Dendritic cell treated with granulocyte-macrophage colony-stimulating factor and Interleukin-4, amounts not matched to agents 40 ng/mL and 50 ng/mL, for 4 days (primary cell): ENCODE measurements around the gene EMX2.

Source experiments
- H3K27ac Mint-ChIP-seq: one replicate; pipeline ENCODE4 v1.8.0; 2022; ENCODE audit warnings: mild to moderate bottlenecking, mixed read lengths
- H3K27me3 Mint-ChIP-seq: one replicate; pipeline ENCODE4 v1.8.0; 2022; ENCODE audit warnings: mild to moderate bottlenecking, mixed read lengths
- H3K36me3 Mint-ChIP-seq: one replicate; pipeline ENCODE4 v1.8.0; 2022; ENCODE audit warnings: low read depth, mixed read lengths
- H3K4me1 Mint-ChIP-seq: one replicate; pipeline ENCODE4 v1.8.0; 2022; ENCODE audit warnings: low read depth, mixed read lengths
- H3K4me3 Mint-ChIP-seq: one replicate; pipeline ENCODE4 v1.8.0; 2022; ENCODE audit warnings: mild to moderate bottlenecking, moderate library complexity, mixed read lengths
- H3K9me3 Mint-ChIP-seq: one replicate; pipeline ENCODE4 v1.8.0; 2022; ENCODE audit warnings: mixed read lengths
- intact Hi-C: fragments of 100-400 bp; cut with micrococcal nuclease; formaldehyde crosslinking; loops from one replicate; pipeline ENCODE4 v1.15.0; 2022

The EMX2 gene

DNA sequence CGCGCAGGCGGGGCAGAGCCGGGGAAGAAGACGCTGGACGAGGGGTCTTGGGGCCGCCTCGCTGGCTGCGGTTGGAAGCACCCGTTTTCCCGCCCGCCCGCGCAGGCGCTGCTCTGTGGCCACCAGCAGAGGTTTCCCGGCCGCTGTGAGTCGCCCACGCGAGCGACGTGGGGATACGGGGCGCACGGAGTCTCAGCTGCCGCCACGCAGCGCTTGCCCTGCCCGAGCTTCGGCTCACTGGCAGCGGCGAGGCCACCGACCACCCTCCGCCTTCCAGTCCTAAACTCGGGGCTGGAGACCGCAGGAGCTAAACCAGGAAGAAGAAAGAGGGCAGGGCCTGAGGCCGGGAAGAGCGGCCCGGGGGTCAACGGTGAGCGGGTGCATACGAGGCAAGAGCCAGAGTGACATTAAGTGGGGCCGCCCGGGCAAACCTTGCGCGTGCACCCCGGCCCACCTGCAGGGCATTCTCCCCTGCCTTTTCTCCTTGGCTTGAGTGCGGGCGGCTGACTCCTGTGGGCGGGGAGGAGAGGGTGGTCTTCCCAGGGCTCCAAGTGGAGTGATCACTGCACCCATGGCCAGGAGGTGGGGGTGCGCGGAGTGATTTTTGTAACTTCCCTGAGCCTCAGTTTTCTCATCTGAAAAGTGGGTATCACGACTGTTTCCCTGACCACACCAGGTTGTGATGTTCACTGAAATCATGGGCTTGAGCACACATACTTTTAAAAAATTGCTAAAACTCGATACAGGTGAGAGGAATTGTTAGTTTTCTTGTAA lies 7.1 kb upstream of the EMX2 start:
- H3K4me3 Mint-ChIP-seq, result peak overlapping the region; percentile 72
- peak overlapping the region; percentile 59 for H3K27ac Mint-ChIP-seq
- peaks cover 21% of the 10 kb centered on the region for H3K4me1 Mint-ChIP-seq
- intact Hi-C loops, result loop anchor here (2.0 kb wide), 1 partner anchor 705 kb away; no protein-coding TSS in a partner anchor
- H3K36me3 Mint-ChIP-seq, result no peaks in the 10 kb centered on the region
- H3K9me3 Mint-ChIP-seq, result no peaks in the 10 kb centered on the region
- H3K27me3 Mint-ChIP-seq, result peaks cover 97% of the 10 kb centered on the region

DNA sequence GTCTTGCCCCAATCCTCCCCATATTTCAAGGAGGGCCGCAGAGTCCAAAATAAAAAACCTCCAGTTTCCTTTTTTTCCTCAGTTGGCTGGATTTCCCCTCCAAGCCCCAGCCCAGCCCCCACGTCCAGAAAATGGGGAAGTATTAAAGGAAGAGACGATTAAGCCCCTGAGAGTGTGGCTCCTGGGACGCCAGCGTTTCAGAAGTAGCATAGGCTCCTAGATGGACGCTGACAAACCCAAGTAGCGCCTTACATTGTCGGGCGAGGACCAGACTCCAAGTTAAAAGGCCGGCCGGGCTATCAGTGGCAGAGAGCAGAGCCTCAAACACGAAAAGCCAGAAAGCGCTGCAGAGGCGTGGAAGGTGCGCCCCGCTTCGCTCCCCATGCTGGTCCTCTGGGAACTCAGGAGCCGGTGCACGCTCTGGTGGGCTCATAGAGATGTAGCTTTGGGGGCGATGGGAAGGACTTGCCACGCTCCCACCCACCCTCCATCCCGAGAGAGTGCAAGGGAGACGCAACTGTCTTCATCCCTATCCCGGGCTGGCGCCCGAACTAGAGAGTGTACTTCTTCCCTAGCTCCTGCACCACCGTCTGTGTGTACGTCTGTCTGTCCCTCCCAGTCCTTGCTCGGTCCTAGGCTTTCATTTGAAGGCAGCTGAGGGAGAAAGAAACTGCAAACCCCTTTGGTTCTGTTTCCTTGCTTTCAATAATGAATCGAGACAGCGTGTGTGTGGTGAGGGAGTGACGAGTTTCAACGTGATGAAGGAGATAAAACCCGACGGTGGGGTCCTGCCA lies 6.3 kb upstream of the EMX2 start:
- H3K36me3 Mint-ChIP-seq, result no peaks in the 10 kb centered on the region
- no peaks in the 10 kb centered on the region for H3K9me3 Mint-ChIP-seq
- H3K27ac Mint-ChIP-seq, result no peak overlapping the region
- intact Hi-C loops, result loop anchor here (2.0 kb wide), 1 partner anchor 705 kb away; no protein-coding TSS in a partner anchor
- H3K27me3 Mint-ChIP-seq, result peaks cover 97% of the 10 kb centered on the region
- H3K4me1 Mint-ChIP-seq, result peaks cover 21% of the 10 kb centered on the region
- H3K4me3 Mint-ChIP-seq, result no peak overlapping the region

DNA sequence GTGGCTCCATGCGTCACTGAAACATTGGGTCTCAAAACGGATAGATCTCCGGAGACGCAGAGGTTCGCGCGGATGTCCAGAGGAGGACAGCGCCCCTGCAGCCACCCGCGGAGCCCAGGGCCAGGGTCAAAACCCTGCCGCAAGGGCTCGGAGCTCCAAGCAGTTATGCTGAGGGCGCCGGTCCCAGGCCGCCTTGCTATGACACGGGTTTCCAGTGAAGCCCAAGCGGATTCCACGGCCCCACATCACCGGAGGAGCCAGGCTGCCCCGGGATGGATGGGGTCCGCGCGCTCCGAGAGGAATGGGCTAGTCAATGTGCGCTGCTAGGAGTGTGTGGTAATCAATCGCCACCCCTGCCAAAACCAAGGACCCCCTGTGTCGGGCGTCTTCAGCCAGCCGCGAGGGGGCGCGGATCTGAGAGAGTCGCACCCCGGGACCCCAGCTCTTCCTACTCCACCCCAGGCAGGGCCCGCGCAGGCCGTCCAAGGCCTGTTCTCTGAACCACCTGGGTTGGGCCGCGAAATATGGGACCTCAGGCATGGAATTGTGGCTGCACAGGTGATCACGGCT lies 5.6 kb upstream of the EMX2 start:
- Mint-ChIP-seq H3K4me1 (peaks cover 21% of the 10 kb centered on the region), H3K27me3 (peaks cover 97% of the 10 kb centered on the region), H3K9me3 (no peaks in the 10 kb centered on the region), H3K36me3 (no peaks in the 10 kb centered on the region), H3K4me3 (no peak overlapping the region), H3K27ac (no peak overlapping the region)
- intact Hi-C loops, result loop anchor here (2.0 kb wide), 1 partner anchor 704 kb away; no protein-coding TSS in a partner anchor

DNA sequence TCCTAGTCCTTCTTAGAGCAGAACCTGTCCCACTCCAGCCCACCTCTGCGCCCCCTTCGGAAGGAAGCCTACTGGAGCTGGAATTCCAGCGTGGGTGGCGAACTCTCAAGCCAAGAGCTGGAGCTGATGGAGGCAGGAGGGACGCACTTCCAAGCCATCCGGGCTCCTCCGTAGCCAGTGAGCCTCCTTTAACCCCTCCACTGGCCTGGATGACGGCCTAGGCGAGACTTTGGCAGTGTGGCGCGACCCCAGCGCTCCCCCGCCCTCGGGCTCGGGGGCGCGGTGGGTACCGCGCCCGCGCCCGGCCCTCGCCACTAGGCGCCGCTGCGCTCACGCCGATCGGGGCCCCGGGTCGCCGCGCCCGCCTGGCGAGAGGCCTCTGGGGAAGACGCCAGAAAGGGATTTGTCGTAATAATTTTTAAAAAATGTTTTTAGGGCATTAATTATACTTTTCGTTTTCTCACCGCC lies 5.1 kb upstream of the EMX2 start:
- H3K4me3 Mint-ChIP-seq, result no peak overlapping the region
- H3K27me3 Mint-ChIP-seq, result peaks cover 97% of the 10 kb centered on the region

DNA sequence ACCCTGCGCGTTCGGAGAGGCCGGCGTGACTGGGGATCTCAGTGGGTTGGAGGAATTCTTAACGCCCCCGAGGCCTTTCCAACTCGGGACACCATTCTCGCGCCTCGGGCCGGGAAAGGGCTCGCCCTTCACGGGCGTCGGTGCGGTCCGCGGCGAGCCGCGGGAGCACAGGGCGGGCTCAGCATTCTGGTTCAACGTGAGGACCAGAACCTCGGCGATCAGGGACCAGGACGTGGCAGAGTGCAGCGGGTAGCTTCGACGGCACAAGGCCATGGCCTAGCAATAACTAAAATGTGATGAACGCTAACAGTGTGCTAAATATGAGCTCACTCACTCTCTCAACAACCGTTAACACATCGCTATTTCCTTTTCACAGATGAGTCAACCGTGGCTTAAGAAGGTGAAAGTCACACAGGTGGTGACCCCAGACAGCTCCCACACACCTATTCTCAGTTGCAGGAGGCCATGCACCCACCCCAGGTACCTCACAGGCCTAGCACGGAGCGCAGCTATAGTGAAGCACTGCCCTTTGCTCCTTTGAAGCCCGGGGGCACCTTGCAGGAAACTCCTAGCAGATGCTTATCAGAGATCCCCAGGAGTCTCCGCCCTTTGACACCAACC lies 4.5 kb upstream of the EMX2 start:
- Mint-ChIP-seq H3K4me3 (no peak overlapping the region), H3K4me1 (peaks cover 21% of the 10 kb centered on the region), H3K27ac (no peak overlapping the region), H3K27me3 (peaks cover 95% of the 10 kb centered on the region), H3K9me3 (no peaks in the 10 kb centered on the region), H3K36me3 (no peaks in the 10 kb centered on the region)
- intact Hi-C loops, result loop anchor here (2.0 kb wide), 1 partner anchor 703 kb away; no protein-coding TSS in a partner anchor

More for the DNA sequence above, 5.1 kb upstream of the EMX2 start:
- Mint-ChIP-seq H3K36me3 (no peaks in the 10 kb centered on the region), H3K27ac (no peak overlapping the region), H3K4me1 (peaks cover 21% of the 10 kb centered on the region), H3K9me3 (no peaks in the 10 kb centered on the region)
- intact Hi-C loops, result loop anchor here (2.0 kb wide), 1 partner anchor 703 kb away; no protein-coding TSS in a partner anchor

DNA sequence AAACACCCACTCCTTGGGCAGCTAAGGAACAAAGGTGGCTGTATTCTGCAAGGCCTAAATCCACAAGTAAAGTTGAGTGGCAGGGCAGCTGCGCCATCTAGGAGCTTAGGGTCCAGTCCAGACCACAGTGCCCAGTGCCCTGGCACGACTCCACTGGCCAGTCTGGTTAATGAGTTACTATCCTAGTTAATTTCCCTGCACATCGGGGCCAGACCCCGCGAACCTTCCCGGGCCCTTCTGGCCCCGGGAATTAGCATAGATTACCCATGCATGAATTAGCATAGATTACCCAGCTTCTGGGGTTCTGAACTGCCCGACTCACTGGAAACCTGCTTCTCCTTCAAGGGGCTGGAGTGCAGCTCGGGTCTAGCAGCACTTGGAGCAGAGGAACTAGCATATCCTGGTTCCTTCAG lies 3.2 kb upstream of the EMX2 start:
- intact Hi-C loops, result no loop called here
- H3K4me3 Mint-ChIP-seq, result no peak overlapping the region
- no peaks in the 10 kb centered on the region for H3K9me3 Mint-ChIP-seq
- H3K36me3 Mint-ChIP-seq, result no peaks in the 10 kb centered on the region
- H3K27ac Mint-ChIP-seq, result no peak overlapping the region
- peaks cover 97% of the 10 kb centered on the region for H3K27me3 Mint-ChIP-seq
- H3K4me1 Mint-ChIP-seq, result peaks cover 33% of the 10 kb centered on the region

DNA sequence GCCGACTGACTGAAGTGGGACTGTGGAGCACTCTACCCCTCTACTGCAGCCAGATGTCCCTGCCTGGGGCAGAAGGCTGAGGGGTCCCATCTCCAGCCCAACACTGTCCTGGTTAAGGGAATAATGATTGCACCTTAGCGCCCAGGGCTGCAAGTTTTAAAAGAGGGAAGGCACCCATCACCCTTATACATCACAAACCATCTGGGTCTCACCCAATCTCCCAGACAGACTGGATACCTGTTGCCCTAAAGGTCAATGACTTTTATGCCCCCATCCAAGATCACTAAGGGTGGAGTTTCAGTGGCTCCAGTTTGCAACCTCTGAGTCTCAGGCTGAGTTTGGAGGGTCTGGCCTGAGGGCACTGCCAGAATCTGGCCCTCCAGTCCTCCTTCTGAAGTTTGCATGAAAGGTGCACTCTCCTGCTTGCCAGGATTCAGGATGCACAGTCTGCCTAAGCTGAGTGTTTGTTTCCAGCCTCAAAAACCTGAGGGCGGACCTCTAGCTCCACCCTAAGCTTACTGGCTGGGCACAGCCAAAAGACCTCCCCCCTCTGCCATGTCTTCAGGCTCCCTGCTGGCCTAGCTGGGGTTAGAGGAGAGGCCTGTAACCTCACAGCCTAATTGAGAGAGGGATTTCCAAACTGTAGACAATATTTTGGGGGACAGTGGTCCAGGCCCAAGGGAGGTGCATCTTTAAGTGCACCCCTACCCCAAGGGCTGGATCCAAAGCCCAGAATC lies 2.5 kb upstream of the EMX2 start:
- Mint-ChIP-seq H3K4me1 (peaks cover 34% of the 10 kb centered on the region), H3K27me3 (peaks cover 97% of the 10 kb centered on the region), H3K27ac (no peak overlapping the region), H3K9me3 (no peaks in the 10 kb centered on the region), H3K36me3 (no peaks in the 10 kb centered on the region), H3K4me3 (no peak overlapping the region)
- intact Hi-C loops, result no loop called here

DNA sequence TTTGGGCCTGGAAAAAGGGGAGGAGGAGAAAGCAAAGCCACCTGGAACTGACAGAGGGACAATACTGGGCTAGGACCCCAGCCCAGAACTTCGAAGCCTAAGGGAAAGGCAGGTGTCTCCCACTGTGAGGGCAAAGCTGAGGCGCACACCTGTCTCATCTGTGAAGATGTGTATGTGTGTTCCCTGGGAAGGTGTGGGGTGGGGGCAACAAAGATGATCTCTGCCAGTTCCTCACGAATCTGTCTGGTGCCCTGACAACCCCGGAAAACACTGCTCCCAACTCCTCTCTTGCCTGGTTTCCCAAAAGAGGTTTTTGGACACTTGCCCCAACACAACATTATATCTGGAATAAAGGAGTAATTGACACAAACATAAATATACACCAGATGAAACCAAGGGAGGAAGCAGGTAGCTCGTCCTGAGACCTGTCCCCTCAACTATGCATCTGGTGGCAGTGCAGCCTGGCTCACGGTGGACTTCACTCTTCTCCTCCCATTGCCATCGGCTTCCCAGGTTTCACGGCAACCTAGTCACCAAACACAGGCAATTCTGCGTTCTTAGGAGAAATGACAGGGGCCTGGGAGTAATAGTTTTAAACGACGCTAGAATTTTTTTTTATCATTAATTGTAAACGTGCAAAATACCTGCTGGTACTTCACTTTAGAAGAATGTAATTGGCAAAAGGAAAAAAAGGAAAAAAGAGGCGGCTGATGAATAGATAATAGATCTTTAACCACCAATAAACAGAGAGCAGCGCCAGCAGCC lies 1.7 kb upstream of the EMX2 start:
- H3K4me1 Mint-ChIP-seq, result peaks cover 27% of the 10 kb centered on the region
- peaks cover 97% of the 10 kb centered on the region for H3K27me3 Mint-ChIP-seq
- intact Hi-C loops, result no loop called here
- no peak overlapping the region for H3K27ac Mint-ChIP-seq
- H3K36me3 Mint-ChIP-seq, result no peaks in the 10 kb centered on the region
- no peak overlapping the region for H3K4me3 Mint-ChIP-seq
- no peaks in the 10 kb centered on the region for H3K9me3 Mint-ChIP-seq

DNA sequence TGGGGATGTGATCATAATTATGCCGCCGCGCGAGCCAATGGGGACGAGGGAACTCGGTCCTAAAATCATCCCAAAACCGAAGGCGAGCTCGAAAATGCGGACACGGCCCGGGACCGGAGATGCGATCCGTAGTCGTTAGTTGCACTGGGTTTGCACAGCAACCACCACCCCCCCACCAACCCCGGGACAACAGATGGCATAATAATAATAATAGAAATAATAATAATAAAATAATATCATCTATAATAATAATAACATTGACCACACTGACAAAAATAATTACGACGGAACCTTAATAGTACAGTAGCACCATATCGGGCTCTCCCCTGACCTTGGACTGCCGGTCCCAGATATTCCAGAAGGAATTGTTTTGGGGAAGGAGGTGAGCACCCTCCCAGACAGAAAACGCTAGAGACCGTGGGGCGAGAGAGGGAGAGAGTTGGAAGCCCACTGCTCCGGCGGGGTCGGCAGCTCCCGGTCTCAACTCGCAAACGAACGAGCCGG lies 1.1 kb upstream of the EMX2 start:
- intact Hi-C loops, result no loop called here
- H3K9me3 Mint-ChIP-seq, result no peaks in the 10 kb centered on the region
- peaks cover 21% of the 10 kb centered on the region for H3K4me1 Mint-ChIP-seq
- no peaks in the 10 kb centered on the region for H3K36me3 Mint-ChIP-seq
- H3K4me3 Mint-ChIP-seq, result no peak overlapping the region
- H3K27me3 Mint-ChIP-seq, result peaks cover 97% of the 10 kb centered on the region
- no peak overlapping the region for H3K27ac Mint-ChIP-seq

DNA sequence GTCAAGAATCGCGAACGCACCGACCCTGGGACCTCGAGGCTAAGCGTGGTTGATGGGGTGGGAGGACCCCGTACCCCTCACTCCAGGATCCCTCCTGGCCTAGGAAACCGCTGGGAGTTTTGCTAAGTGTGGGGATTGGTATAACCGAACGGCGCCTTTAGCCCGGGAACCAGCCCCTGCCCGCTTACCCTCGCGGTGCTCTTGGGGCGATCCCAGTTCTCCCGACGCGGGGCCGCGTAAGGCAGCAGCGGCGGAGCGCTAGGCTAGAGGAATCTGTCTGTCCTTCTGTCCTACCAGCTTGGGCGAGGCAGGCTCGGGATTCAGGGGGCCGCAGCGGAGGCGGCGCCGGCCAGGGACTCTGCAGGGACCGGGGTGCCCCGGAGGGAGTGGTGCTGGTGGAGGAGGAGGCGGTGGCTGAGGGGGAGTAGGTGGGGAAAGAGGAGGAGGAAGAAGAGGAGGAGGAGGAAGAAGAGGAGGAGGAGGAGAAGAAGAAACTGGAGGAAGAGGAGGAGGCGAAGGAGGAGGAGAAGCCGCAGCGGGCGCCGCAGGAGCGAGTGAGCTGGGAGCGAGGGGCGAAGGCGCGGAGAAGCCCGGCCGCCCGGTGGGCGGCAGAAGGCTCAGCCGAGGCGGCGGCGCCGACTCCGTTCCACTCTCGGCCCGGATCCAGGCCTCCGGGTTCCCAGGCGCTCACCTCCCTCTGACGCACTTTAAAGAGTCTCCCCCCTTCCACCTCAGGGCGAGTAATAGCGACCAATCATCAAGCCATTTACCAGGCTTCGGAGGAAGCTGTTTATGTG lies 439 bp upstream of the EMX2 start:
- Mint-ChIP-seq H3K27me3 (peaks cover 97% of the 10 kb centered on the region), H3K27ac (no peak overlapping the region), H3K4me1 (peaks cover 17% of the 10 kb centered on the region), H3K4me3 (no peak overlapping the region), H3K9me3 (no peaks in the 10 kb centered on the region), H3K36me3 (no peaks in the 10 kb centered on the region)
- intact Hi-C loops, result no loop called here

DNA sequence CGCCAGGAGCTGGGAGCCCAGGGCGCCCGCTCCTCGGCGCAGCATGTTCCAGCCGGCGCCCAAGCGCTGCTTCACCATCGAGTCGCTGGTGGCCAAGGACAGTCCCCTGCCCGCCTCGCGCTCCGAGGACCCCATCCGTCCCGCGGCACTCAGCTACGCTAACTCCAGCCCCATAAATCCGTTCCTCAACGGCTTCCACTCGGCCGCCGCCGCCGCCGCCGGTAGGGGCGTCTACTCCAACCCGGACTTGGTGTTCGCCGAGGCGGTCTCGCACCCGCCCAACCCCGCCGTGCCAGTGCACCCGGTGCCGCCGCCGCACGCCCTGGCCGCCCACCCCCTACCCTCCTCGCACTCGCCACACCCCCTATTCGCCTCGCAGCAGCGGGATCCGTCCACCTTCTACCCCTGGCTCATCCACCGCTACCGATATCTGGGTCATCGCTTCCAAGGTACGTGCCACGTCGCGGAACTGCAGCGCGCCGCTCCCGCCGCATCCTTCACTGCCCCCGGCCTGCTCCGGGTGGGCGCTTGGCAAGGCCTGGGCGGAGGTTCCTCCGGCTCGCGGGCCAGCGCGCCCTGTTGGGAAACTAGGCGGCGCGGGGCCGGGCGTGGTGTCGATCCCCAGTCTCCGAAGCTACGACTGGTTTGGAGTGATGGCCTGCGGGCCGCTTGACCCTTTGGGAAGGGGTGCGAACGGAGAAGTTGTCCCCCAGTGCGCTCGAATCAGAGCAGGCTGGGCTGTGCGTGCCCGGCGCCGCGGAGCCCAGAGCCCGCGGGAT lies 868 bp downstream of the EMX2 start:
- H3K27me3 Mint-ChIP-seq, result peaks cover 97% of the 10 kb centered on the region
- intact Hi-C loops, result no loop called here
- no peak overlapping the region for H3K27ac Mint-ChIP-seq
- H3K4me3 Mint-ChIP-seq, result no peak overlapping the region
- H3K4me1 Mint-ChIP-seq, result peaks cover 17% of the 10 kb centered on the region
- H3K36me3 Mint-ChIP-seq, result no peaks in the 10 kb centered on the region
- H3K9me3 Mint-ChIP-seq, result no peaks in the 10 kb centered on the region
